GM21786 (cell line): ENCODE measurements around the gene INPP5D.

ENCODE experiments used
- ATAC-seq: cut with Tn5 transposase; IDR thresholded peaks from one replicate; pipeline ENCODE4 v1.9.1; 2021; ENCODE audit not compliant: unreplicated experiment

The INPP5D gene

GRCh38 chr2:233226511-233227031 lies 166.4 kb downstream of the INPP5D start:
- no peak for ATAC-seq

- ATAC-seq: no peak
Measured at GRCh38 chr2:233227346-233227978, 167.3 kb downstream of the INPP5D start.

GRCh38 chr2:233228376-233228775 lies 168.2 kb downstream of the INPP5D start:
- no peak for ATAC-seq

GRCh38 chr2:233233618-233234230 lies 173.6 kb downstream of the INPP5D start:
- no peak for ATAC-seq

- no peak for ATAC-seq
Measured at GRCh38 chr2:233234264-233234663, 174.1 kb downstream of the INPP5D start.

- ATAC-seq: no peak
Measured at GRCh38 chr2:233234996-233235395, 174.9 kb downstream of the INPP5D start.

GRCh38 chr2:233235977-233236376 lies 175.8 kb downstream of the INPP5D start:
- no peak for ATAC-seq

GRCh38 chr2:233236820-233237589 lies 176.9 kb downstream of the INPP5D start:
- ATAC-seq: no peak

- ATAC-seq: no peak
Measured at GRCh38 chr2:233240897-233241296, 180.8 kb downstream of the INPP5D start.

- no peak for ATAC-seq
Measured at GRCh38 chr2:233241803-233242202, 181.7 kb downstream of the INPP5D start.

- ATAC-seq: no peak
Measured at GRCh38 chr2:233242231-233242927, 182.2 kb downstream of the INPP5D start.

- no peak for ATAC-seq
Measured at GRCh38 chr2:233243348-233243747, 183.2 kb downstream of the INPP5D start.

- ATAC-seq: no peak
Measured at GRCh38 chr2:233244818-233245217, 184.7 kb downstream of the INPP5D start.

- no peak for ATAC-seq
Measured at GRCh38 chr2:233245406-233245805, 185.3 kb downstream of the INPP5D start.

- no peak for ATAC-seq
Measured at GRCh38 chr2:233247116-233247515, 187.0 kb downstream of the INPP5D start.

- no peak for ATAC-seq
Measured at GRCh38 chr2:233247744-233248143, 187.6 kb downstream of the INPP5D start.

- no peak for ATAC-seq
Measured at GRCh38 chr2:233248999-233249398, 188.9 kb downstream of the INPP5D start.

- no peak for ATAC-seq
Measured at GRCh38 chr2:233250568-233250967, 190.4 kb downstream of the INPP5D start.

GRCh38 chr2:233250985-233251305 lies 190.8 kb downstream of the INPP5D start:
- ATAC-seq: peak; percentile 13

- peak; percentile 93 for ATAC-seq
Measured at GRCh38 chr2:233251306-233252116, 191.4 kb downstream of the INPP5D start, which contains the start of gene ATG16L1. Gene ATG16L1, plus strand, starts transcription at chr2:233251673. Its CDS starts 155 bp downstream, at chr2:233251828.
